ENCODE data around the gene ESR1.

- TF ChIP-seq CTCF (conservative IDR thresholded peaks at IDR 0.05 in 1 of 2, IDR thresholded peaks at IDR 0.05 in 1 of 2; ENCODE audit: low read depth in 1 of 2, low read length in 2 of 2) (no peak), EZH2 (IDR thresholded peaks at IDR 0.05; ENCODE audit: low read length, missing control alignments) (no peak)
Measured at GRCh38 chr6:151882206-151882605, 74.7 kb downstream of the ESR1 start.

Data from fibroblast of lung (primary cell).